Measurements from ENCODE around the gene UBE2QL1. TPM values are rescaled to one million over a fixed set of nuclear protein-coding genes. Genes with fewer than 3 reads are reported as not detected.

UBE2QL1 gene
- total and polyA plus RNA-seq, 2 of the 8 experiments (the other 6 are each of a cell fraction or from before 2014, with no cell fraction given), result 0.43 to 0.65 TPM

DNA sequence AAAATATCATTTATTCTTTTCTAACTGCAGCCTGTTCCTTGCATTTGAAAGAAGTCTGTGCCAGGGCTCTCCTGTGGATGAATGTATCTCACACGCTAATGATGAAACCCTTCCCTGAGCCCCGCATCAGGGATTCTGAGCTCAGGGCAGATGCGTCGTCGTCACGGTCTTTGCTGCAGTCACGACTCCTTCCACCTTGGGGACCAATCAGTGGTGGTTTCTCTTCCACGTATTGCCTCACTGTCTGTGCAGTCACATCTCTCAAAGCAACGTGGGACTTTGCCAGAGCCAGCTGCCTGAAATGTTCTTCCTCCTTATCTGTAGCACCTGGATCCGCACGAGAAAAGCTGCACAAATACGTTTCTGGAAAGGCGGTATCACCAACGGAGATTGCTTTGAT lies 13.9 kb upstream of the UBE2QL1 start (continued):
- TF ChIP-seq CREB1 (IDR thresholded peaks at IDR 0.05) (no peak), YY1 (IDR thresholded peaks at IDR 0.05; ENCODE audit: low read depth, low read length) (no peak)

Data from H1 (cell line).